HepG2 (cell line): ENCODE measurements around the gene MYADML2. TPM values are rescaled to one million over a fixed set of nuclear protein-coding genes. Genes with fewer than 3 reads are reported as not detected.

Experiments used
- BCL6 ChIP-seq: IDR thresholded peaks from 2 replicates; pipeline ENCODE4 v1.6.1; 2016; ENCODE audit warnings: missing genetic modification reagents, missing compliant biosample characterization
- CBFB ChIP-seq: sonication (generic); formaldehyde crosslinking; IDR thresholded peaks from 2 replicates; pipeline ENCODE4 v1.4.0; 2020; ENCODE audit warnings: missing genetic modification reagents
- ETS1 ChIP-seq: sonication (generic); formaldehyde crosslinking; IDR thresholded peaks from 2 replicates; pipeline ENCODE4 v1.4.0; 2020; ENCODE audit warnings: missing genetic modification reagents
- FOXK1 ChIP-seq: sonication (generic); formaldehyde crosslinking; IDR thresholded peaks from 2 replicates; pipeline ENCODE4 v1.4.0; 2020; ENCODE audit warnings: low read depth, missing genetic modification reagents, borderline replicate concordance
- HNRNPL ChIP-seq: fragments of 200-400 bp; formaldehyde crosslinking; IDR thresholded peaks from 2 replicates; pipeline ENCODE4 v1.6.1; 2017; ENCODE audit warnings: mild to moderate bottlenecking, low read depth, low read length
- KAT7 ChIP-seq: IDR thresholded peaks from 2 replicates; pipeline ENCODE4 v1.6.1; 2018; ENCODE audit warnings: borderline replicate concordance, missing compliant biosample characterization
- MAF1 ChIP-seq: sonication (generic); formaldehyde crosslinking; IDR thresholded peaks from 2 replicates; pipeline ENCODE4 v1.5.0; 2020; ENCODE audit warnings: missing genetic modification reagents, borderline replicate concordance
- MNT ChIP-seq: fragments of 450-650 bp; IDR thresholded peaks from 2 replicates; pipeline ENCODE4 v1.6.1; 2016
- MTERF4 ChIP-seq: sonication (generic); formaldehyde crosslinking; IDR thresholded peaks from 2 replicates; pipeline ENCODE4 v1.8.0; 2023; ENCODE audit warnings: mild to moderate bottlenecking, missing genetic modification reagents
- NCOR1 ChIP-seq: fragments of 200-600 bp; sonication (generic); IDR thresholded peaks from 2 replicates; pipeline ENCODE4 v1.7.0; 2017; ENCODE audit warnings: antibody characterized with exemption, low read length, borderline replicate concordance
- NONO ChIP-seq, 2 experiments: fragments of 450-650 bp in 1 of 2; sonication (generic) in 1 of 2; formaldehyde crosslinking in 1 of 2; IDR thresholded peaks in 1 of 2; conservative IDR thresholded peaks in 1 of 2; 2 replicates each; pipeline versions ENCODE4 v1.6.1 to v1.8.0; 2017 to 2022; ENCODE audit warnings: mild to moderate bottlenecking in 1 of 2, missing genetic modification reagents in 1 of 2, moderate library complexity in 1 of 2
- SAP130 ChIP-seq: IDR thresholded peaks from 2 replicates; pipeline ENCODE4 v1.6.1; 2016; ENCODE audit warnings: low read depth
- ZBTB26 ChIP-seq: IDR thresholded peaks from 2 replicates; pipeline ENCODE4 v1.6.1; 2016; ENCODE audit warnings: missing compliant biosample characterization, missing genetic modification reagents, borderline replicate concordance
- ZNF253 ChIP-seq: sonication (generic); formaldehyde crosslinking; IDR thresholded peaks from 2 replicates; pipeline ENCODE4 v1.8.0; 2022; ENCODE audit warnings: mild to moderate bottlenecking, missing genetic modification reagents, borderline replicate concordance
- ZNF264 ChIP-seq: sonication (generic); formaldehyde crosslinking; IDR thresholded peaks from 2 replicates; pipeline ENCODE4 v1.4.0; 2020; ENCODE audit warnings: missing genetic modification reagents
- ZNF75D ChIP-seq: sonication (generic); formaldehyde crosslinking; IDR thresholded peaks from 2 replicates; pipeline ENCODE4 v1.8.1; 2023; ENCODE audit warnings: missing genetic modification reagents, mild to moderate bottlenecking, borderline replicate concordance
- ZNF776 ChIP-seq: sonication (generic); formaldehyde crosslinking; IDR thresholded peaks from 2 replicates; pipeline ENCODE4 v1.4.0; 2020; ENCODE audit warnings: mild to moderate bottlenecking, missing genetic modification reagents
- polyA plus RNA-seq, 8 experiments: library from polyadenylated mRNA; depleted of rRNA in 3 of 8; stranded (reverse) in 7 of 8; unstranded in 1 of 8; fragments of >200 nt; fragmentation: Illumina TruSeq in 4 of 8; extraction: Trizol in 4 of 8; gene quantifications; 2 replicates each; pipeline versions ENCODE4 v1.2.1 to v1.2.3, GENCODE V29; 2011 to 2016; ENCODE audit warnings: low read depth in 4 of 8, missing spikeins in 1 of 8, mixed read lengths in 1 of 8; ENCODE audit not compliant: insufficient read depth in 1 of 8
- total RNA-seq, 5 experiments: library from RNA; depleted of rRNA; stranded (reverse); fragments of >200 nt; fragmentation: Illumina TruSeq; extraction: Trizol; gene quantifications; 2 replicates each; pipeline ENCODE4 v1.2.3, GENCODE V29; 2016; ENCODE audit warnings: low read depth in 1 of 5
- TF ChIP-seq, protein P1 (sequence below): sonication (generic); formaldehyde crosslinking; IDR thresholded peaks from 2 replicates; pipeline ENCODE4 v1.5.0; 2020; ENCODE audit warnings: missing genetic modification reagents, mild to moderate bottlenecking, borderline replicate concordance
- TF ChIP-seq, protein P2 (sequence below): sonication (generic); formaldehyde crosslinking; IDR thresholded peaks from 2 replicates; pipeline ENCODE4 v1.4.0; 2020; ENCODE audit warnings: missing genetic modification reagents, borderline replicate concordance

Gene MYADML2
- total and polyA plus RNA-seq, 2 of the 13 experiments (the other 11 are each of a cell fraction or from before 2014, with no cell fraction given) = not detected

DNA sequence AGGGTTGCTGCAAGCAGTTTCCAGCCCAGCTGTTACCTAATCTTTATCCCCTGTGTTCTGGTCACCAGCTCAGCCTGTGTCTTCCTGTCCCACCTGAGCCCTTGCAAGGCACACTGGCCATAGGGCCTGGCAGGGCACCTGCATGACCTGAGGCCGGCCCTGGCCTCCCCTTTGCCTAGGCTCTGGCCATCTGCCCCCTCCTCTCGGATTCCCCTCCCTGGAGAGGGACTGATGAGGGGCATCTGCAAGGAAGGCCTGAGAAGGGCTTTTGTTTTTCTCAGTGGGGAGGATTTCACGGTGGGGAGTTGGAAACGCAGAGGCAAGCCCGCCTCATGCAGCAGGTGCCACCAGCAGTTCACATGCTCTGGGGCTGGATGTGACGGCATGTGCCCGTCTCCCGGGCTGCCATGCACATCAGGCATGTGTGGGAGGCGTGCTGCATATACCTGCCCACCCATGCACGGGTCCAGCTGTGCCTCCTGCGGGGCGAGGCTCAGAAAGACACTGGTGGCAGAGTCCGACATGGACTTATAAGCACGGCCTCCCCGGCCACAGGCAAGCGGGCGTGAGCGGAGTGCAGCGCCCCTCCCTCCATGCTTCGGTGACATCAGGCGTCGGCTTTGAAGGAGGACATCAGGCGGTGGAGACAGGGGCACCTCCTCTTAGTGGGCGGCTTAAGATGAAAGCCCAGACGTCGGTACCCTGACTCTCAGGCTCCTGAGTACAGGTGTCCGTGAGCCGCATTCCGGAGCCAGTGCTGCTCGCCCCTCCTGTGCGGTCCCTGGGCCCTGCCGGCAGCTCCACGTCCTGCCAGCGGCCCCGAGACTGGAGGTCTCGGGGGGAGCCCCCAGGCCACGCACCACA is 46.9 kb upstream of the MYADML2 start (continued):
- TF ChIP-seq ZNF253 (no peak), HNRNPL (peak; percentile 96), ETS1 (0 out of 2 replicates have a peak, but pooled peaks have one; percentile 54), ZNF776 (CRISPR knock-in tag) (peak; percentile 88; the same call in 1 of the 2 replicates), ZBTB26 (CRISPR knock-in tag) (peak; percentile 41; the same call in 1 of the 2 replicates), FOXK1 (CRISPR knock-in tag) (no peak), KAT7 (CRISPR knock-in tag) (no peak), SAP130 (CRISPR knock-in tag) (peak; percentile 46), ZNF75D (CRISPR knock-in tag) (peak; percentile 77; the same call in 1 of the 2 replicates), NONO (IDR thresholded peaks at IDR 0.05) (no peak), NONO (CRISPR knock-in tag; conservative IDR thresholded peaks at IDR 0.05) (peak; percentile 67; the same call in 1 of the 2 replicates), BCL6 (no peak), MAF1 (peak; percentile 27; the same call in 1 of the 2 replicates), MTERF4 (CRISPR knock-in tag) (peak; percentile 91; the same call in 1 of the 2 replicates), NCOR1 (no peak), ZNF264 (no peak), CBFB (CRISPR knock-in tag) (0 out of 2 replicates have a peak, but pooled peaks have one; percentile 2), MNT (no peak)
- TF ChIP-seq, protein P1, sequence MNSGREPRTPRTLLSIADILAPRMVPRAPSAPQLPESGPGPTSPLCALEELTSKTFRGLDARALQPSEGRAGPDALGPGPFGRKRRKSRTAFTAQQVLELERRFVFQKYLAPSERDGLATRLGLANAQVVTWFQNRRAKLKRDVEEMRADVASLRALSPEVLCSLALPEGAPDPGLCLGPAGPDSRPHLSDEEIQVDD (CRISPR knock-in tag) = 0 out of 2 replicates have a peak, but pooled peaks have one; percentile 51
- TF ChIP-seq, protein P2, sequence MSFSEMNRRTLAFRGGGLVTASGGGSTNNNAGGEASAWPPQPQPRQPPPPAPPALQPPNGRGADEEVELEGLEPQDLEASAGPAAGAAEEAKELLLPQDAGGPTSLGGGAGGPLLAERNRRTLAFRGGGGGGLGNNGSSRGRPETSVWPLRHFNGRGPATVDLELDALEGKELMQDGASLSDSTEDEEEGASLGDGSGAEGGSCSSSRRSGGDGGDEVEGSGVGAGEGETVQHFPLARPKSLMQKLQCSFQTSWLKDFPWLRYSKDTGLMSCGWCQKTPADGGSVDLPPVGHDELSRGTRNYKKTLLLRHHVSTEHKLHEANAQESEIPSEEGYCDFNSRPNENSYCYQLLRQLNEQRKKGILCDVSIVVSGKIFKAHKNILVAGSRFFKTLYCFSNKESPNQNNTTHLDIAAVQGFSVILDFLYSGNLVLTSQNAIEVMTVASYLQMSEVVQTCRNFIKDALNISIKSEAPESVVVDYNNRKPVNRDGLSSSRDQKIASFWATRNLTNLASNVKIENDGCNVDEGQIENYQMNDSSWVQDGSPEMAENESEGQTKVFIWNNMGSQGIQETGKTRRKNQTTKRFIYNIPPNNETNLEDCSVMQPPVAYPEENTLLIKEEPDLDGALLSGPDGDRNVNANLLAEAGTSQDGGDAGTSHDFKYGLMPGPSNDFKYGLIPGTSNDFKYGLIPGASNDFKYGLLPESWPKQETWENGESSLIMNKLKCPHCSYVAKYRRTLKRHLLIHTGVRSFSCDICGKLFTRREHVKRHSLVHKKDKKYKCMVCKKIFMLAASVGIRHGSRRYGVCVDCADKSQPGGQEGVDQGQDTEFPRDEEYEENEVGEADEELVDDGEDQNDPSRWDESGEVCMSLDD (CRISPR knock-in tag) = no peak
